ENCODE results near the gene STRN3.
"Not testable (repeated sequence)": the region's sequence is repeated elsewhere in the genome, so short reads cannot be mapped to it uniquely, and the experiment has no call there.

Gene STRN3

DNA sequence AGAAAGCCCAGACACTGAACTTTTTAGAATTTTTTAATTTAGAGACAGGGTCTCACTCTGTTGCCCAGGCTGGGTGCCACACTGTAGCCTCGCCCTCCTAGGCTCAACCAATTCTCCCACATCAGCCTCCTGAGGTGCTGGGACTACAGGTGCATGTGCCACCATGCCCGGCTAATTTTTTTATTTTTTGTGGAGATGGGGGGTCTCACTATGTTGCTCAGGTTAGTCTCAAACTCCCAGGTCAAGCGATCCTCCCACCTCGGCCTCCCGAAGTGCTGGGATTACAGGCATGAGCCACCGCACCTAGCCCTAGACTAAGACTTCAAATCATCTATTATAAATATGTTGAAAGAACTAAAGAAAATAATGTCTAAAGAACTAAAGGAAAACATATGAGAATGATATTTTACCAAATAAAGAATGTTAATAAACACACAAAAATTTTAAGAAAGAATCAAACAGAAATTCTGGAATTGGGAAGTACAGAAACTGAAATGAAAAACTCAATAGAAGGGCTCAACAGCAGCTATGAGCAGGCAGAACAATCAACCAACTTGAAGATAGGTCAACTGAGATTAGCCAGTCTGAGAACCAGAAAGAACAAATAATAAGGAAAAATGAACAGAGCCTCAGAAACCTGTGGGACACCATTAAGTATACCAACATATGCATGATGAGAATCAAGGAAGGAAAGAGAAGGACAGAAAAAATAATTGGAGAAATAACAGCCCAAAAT lies 27.0 kb downstream of the STRN3 start:
- no peak for DNase-seq

DNA sequence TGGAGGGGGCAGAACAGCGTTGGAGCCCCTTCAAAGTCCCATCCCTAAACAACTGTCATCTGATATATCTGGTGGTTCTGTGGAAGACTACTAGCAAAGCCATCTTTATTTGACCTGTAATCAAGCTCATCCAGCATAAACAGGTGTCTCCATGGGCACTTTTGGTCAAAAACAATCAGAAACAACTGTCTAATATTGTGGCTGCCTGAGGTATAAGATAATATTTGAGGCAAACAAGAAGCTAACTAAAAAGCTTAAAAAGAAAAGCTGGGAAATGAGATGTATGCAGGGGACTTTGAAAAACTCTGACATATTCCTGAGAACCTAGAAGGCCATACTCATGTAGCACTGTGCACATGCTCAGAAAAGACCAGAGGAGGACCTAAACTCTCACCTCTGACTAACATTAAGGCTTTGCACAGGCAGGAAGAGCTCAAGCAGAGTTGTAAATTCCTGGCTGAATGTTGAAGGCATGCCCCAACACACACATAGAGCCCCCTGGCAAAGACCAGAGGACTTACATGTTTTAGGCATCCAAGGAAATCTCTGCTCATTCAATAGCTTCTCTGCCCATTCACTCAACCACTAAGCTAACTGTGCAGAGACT lies 28.0 kb downstream of the STRN3 start:
- DNase-seq: no peak

DNA sequence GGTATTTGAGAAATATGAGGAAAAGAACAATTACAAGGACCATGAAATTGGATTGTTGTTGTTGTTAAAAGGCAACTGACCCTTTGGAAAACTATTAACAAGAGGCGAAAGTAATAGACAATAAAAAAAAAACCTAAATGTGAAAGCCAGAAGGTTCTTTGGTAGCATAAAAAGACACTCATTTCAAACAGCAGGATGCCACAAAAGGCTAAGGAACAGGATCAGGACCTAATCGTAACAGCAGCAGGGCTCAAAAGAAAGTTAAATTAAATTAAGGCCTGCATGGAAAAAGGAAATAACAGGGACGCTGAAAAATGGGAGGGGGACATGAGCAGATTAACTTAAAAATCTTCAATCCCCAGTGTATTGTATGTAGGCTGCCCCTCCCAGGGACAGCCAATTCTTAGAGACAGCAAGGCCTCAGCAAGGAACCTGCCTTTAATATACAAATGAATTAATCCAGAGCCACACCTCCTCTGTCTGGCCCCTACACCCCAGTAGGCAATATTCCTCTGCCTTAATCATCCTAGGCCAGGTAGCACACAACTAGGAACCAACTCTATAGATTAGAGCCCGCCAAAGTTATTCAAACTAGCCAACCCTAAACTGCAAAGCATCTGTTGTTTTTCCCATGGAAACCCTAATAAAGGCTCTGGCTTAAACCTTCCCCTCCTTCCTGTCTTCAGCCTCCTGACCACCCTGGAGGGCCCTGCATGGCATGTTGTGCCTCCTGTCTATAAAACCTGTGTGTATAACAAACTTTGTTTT lies 29.1 kb downstream of the STRN3 start:
- no peak for DNase-seq

DNA sequence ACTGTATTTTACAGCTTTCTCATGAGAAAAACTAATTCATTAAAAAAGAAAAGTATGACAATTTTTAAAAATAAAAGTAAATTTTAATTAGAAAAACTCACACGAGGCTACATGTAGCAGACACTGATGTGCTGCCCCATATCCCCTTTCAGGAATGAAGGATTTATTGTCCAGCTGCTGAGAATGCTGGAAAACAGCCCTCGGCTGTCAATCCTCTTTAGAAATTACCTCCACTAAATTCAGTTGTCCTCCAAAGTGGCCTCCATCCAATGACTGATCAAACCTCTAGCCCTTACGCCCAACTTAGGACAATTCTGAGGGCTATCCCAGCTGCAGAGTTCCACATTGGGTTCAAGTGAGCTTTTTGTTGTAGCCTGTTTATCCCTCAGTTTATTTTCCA lies 30.5 kb downstream of the STRN3 start:
- DNase-seq: no peak

DNA sequence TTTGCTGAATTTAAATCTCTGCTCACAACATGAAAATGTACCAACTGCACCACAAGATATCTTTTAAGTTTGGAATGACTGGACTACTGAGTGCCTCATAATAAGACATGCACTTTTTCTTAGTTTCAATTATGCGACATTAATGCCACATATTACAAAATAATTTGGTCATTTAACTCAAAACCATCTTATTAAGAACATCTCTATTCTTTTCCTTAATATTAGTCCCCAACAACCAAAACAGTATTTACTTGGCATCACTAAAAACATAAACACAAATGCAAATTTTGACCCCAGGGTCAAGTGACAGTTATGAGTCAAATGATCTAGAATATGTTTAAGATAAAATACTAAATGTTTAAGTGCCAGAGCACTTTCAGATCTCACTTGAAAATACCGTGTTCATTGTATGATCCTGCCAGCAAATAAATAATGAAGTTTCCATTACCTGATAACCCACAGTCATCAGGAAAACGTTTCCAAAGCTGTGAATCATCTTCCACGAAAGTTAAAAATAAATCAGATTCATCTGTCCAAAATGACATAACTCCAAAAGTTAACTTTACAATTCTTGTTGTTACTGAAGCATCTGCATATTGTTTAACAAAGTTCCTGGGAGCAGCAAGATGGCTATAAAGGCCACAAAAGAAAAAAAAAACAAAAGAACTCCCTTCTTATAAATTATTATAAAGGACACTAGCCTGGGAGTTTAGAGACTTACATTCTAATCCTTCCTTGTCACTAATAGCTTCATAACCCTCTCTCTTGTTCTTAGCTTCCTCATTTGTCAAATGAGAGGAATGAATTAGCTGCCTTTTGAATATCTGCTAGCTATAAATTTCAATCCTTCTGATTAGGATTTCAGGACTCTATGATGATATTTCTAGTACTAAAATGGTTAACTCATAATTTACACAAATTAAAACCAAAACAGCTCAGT lies 31.2 kb downstream of the STRN3 start:
- DNase-seq: no peak

DNA sequence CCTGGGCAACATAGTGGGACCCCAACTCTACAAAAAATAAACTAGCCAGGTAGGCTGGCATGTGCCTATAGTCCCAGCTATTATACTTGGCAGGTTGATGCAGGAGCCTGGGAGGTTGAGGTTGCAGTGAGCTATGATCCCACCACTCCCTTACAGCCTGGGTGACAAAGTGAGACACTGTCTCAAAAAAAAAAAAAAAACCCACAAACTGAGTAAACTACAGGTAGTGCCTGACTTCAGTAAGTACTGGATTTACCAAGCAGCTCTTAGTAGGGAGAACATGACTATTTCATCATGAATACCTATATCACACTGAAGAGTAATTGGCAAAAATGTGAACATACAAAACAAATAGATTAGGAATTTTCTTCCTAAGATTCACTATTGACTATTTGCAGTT lies 33.1 kb downstream of the STRN3 start:
- DNase-seq: no peak

DNA sequence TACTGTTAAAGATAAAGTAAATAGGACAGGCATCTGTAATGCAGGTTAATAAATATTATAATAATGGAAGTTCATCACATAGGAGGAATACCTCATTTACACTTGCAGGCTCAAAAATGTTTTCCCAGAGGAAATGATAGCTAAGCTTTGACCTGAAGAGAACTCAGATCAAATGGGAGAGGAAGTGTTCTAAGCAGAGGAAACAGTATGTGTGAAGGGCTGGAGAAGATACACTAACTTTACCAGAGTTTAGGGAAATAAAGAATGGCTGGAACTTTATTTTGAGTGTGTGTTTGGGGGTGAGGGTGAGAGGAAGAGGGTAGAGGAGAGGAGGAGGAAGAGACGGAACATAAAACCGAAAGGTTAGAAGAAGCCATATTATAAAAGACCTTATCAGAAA lies 34.8 kb downstream of the STRN3 start:
- no peak for DNase-seq

DNA sequence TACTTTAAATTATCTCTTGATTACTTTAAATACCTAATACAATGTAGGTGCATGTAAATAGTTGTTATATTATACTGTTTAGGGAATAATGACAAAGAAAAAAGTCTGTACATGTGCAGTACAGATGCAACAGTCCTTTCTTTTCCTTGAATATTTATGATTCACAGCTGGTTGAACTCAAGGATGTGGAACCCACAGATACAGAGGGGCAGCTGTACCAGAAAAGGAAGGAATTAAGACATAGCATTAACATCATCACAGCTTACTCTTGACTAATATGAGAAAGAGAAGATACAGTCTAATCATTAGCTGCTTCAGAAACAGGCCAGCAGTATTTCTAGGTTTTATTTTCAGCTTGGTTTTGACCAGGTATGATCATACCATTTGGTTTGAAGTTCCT lies 35.4 kb downstream of the STRN3 start:
- DNase-seq: no peak

DNA sequence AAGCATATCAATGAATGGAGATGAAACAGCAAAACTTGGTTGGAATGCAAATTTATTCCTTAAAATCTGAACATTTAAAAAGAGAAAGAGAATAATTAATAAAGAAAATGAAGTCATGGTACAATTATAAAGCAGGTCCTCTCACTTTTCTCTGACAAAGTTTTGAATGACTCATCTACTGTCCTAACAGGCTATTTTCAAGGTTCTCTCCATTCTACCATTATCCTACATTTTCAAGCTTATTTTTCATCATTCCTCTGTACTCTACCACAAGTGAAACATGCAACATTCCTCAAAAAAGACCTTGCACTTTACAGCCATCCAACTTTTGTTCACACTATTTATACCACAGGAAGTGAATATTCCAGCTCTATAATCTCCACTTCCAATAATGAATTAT lies 37.7 kb downstream of the STRN3 start:
- DNase-seq: no peak

DNA sequence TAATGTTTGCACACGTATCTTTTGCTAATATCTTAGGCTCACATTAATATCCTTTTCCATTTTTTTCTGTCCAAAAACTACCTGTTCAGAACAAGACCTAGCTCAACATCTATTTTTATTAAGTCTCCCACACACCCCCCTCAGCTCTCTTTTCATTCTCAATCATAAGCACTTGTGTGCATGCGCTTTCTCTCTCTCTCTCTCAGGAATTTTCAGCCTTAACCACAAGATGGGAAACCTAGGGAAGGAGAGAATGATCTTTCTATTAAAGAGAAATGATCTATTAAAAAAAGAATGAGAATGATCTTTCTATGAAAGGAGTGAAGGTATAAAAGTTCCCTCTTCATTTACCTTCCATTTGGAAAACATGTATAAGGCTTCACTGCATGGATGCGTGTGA lies 40.4 kb downstream of the STRN3 start:
- no peak for DNase-seq

DNA sequence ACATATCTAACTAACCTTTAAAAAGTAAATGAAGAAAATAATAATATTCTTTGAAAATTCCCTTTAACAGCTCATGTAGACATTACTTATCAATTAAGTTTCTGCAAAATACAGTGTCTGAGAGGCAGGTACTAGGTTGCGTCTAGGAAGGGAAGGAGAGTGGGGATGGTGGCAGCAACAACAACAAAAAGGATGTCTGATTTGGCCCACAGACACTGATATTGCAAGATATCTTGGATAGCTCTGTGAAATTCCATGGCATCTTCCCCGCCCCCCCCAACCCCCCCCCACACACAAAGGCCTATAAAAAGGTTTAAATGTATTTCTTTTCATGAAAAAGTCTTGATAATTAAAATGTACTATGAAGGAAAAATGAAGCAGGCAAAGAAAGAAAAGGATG lies 42.3 kb downstream of the STRN3 start:
- DNase-seq: no peak

DNA sequence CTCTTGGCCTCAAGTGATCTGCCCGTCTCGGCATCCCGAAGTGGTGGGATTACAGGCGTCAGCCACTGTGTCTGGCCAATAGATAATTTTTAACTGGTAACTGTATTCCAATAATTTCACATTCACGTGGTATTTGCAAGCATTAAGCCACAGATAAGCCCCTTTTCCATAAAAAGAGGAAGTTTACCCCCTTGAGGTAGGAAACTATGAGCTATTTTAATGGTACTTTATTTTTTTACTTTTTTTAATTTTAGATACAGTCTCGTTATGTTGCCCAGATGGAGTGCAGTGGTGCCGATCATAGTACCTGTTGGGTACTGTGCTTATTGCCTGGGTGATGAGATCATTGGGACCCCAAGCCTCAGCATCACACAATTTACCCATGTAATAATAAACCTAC lies 43.6 kb downstream of the STRN3 start:
- DNase-seq: no peak

DNA sequence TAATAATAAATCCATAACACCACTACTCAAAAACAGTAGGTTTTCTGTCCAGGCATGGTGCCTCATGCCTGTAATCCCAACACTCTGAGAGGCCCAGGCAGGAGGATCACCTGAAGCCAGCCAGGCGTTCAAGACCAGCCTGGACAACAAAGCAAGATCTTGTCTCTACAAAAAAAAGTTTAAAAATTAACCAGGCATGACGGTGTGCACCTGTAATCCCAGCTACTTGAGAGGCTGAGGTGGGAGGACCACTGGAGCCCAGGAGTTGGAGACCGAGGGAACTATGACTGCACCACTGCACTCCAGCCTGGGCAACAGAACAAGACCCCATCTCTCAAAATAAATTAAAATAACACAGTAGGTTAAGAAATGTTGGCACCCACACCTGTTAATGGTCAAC lies 45.2 kb downstream of the STRN3 start:
- no peak for DNase-seq

DNA sequence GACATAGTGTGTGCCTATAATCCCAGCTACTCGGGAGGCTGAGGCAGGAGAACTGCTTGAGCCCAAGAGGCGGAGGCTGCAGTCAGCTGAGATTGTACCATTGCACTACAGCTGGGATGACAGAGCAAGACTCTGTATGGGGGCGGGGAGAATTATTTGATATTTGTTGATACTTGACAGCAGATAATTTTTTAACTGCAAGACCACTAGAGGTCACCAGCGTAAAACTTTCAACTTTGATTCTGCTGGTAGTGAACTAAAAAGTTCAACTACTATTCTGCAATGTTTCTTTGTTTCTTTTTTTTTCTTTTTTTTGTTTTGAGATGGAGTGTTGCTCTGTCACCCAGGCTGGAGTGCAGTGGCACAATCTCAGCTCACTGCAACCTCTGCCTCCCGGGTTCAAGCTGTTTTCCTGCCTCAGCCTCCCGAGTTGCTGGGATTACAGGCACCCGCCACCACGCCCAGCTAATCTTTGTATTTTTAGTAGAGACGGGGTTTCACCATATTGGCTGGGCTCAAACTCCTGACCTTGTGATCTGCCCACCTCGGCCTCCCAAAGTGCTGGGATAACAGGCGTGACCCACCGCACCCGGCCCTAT lies 46.0 kb downstream of the STRN3 start:
- DNase-seq: peak; percentile 29

DNA sequence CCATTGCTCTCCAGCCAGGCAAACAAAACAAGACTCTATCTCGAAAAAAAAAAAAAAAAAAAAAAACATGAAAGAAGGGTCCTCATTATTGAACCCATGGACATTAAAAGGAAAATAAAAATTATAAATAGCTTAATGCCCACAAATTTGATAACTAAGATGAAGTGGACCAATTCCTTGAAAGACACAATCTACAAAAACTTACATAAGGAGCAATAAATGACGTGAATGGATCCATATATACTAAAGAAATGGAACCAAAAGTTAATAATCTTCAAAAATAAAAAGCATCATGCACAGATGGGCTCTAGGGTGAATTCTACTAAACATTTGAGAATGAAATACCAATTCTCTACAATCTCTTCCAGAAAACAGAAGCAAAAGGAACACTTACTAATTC lies 48.4 kb downstream of the STRN3 start:
- DNase-seq: no peak

DNA sequence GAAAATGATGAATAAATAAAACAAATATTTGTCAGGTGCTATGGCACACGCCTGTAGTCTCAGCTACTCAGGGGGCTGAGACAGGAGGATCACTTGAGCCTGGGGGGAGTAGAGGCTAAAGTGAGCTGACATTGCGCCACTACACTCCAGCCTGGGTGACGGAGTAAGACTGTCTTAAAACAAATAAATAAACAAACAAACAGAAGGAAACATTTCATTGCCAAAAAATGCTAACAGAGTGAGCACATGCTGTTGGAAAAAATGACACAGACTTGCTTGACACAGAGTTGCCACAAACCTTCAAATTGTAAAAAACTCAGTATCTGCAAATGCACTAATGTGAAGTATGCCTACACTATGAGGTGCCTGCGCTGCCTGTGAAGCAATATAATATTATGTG lies 51.6 kb downstream of the STRN3 start:
- DNase-seq: no peak

DNA sequence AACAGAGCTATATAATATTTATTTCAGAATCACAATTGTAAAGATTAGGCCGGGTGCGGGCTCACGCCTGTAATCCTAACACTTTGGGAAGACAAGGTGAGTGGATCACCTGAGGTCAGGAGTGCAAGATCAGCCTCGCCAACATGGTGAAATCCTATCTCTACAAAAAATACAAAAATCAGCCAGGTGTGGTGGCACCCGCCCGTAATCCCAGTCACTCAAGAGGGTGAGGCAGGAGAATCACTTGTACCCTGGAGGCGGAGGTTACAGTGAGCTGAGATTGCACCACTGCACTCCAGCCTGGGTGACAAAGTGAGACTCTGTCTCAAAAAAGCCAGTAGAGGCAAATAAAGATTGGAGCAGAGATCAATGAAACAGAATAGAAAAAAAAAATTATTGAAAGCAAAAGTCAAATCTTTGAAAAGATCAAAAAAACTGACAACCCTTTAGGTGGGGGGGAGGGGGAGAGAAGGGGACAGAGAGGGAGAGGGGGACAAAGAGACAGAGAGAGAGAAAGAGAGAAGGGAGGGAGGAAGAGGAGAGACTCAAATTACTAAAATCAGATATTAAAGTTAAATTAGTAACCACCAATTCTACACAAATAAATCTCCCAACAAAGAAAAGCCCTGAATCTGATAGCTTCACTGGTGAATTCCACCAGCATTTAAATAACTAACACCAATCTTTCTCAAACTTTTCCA lies 53.1 kb downstream of the STRN3 start:
- DNase-seq: no peak

DNA sequence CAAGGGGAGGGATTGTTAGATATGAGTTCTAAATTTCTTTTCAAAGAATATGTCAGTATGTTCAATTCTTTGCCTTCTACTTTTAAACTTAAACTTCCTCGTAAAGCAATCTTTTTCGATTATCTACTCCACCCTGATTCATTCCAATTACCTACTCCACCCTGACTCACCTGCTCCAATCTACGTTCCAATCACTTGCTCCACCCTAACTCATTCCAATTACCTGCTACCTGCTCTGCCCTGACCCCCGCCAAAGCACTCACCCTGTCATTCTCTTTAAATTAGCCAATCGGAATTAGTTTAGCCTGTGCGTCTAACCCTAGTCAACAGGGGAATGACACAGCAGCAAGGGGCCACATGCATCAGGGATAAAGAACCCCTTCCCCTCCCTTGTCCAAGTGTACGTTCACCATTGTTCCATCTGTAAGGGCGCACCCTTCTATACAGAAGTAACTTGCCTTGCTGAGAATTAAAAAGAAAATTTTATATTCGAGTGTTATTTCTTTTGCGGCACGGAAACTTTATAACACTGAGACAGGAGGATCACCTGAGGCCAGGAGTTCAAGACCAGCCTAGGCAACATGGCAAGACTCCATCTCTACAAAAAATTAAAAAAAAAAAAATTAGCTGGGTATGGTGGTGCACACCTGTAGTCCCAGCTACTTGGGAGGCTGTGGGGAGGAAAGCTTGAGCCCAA lies 54.0 kb downstream of the STRN3 start:
- DNase-seq: not testable (repeated sequence)

DNA sequence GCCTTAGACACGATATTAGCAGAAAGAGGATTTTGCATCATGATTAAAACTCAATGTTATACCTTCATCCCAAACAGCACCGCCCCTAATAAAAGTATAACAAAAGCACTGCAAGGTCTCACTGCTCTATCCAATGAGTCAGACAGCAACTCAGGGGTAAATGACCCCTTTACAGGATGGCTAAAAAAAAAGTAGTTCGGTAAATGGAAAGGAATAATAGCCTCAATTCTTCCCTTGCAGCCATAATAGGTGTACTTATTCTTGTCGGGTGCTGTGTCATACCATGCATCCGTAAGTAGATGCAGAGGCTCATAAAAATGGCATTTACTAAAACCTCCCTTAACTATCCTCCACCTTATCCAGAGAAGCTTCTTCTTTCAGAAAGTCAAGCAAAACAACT lies 54.6 kb downstream of the STRN3 start:
- no peak for DNase-seq

DNA sequence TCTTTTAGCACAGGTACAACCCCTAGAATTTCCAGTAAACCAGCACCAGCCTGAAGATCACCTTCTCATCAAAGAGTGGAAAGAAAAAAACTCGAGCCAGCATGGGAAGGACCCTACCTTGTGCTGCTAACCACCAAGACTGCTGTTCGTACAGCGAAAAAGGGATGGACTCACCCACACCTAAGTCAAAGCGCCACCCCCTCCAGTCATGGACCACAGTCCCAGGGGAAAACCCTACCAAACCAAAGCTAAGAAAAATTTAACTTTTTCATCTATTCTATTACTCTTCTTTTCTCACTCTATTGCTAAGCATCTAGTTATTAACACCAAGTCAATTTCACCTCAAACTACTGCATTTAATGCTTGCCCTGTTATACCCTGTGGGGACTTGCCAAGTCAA lies 56.4 kb downstream of the STRN3 start:
- DNase-seq: not testable (repeated sequence)

DNA sequence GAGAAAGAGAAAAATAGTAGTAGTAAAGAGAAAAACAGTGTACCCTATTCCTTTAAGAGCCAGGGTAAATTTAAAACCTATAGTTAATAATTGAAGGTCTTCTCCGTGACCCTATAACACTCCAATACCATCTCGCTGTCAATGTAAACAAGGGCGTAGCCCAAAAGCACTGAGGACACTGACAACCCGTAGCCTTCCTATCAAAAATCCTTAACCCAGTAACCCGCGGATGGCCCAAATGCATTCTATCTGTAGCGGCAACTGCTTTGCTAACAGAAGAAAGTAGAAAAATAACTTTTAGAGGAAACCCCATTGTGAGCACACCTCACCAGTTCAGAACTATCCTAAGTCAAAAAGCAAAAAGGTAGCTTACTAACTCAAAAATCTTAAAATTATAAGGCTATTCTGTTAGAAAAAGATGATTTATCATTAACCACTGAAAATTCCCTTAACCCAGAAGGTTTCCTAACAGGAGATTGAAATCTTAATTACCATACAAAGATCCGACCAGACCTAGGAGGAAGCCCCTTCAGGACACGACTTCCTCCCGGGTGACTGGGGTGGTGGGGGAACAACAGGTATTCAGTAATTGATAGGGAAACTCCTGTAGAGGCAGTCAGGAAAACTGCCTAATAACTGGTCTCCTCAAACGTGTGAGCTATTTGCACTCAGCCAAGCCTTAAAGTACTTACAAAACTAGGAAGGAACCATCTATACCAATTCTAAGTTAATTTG lies 58.6 kb downstream of the STRN3 start:
- not testable (repeated sequence) for DNase-seq
